HG02970 (cell line): Measurements from ENCODE around the gene HOXD9.

Experiments
- ATAC-seq: cut with Tn5 transposase; IDR thresholded peaks from one replicate; pipeline ENCODE4 v1.9.1; 2021; ENCODE audit warnings: mild to moderate bottlenecking, moderate library complexity, moderate number of reproducible peaks; ENCODE audit not compliant: unreplicated experiment, low FRiP score

HOXD9 gene

DNA sequence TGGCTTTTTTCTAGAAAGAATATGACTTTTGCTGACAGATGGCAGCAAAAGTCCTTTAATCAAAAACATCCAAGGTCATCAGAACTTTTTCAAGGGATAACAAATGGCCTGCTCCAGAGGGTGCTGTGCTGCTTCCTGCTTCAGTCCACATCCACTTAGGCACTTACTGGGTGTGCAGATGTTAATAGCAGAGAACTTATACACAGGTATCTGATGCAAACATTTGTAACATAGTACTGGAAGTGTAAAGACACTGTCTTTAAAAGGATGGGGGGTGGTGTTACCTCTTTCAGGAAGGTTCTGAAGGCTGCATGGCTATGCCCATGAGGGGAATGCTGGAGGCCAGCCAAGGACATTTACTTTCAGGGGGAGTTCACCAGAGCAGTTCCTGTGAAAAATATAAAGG is 12.5 kb downstream of the HOXD9 start:
- no peak for ATAC-seq

DNA sequence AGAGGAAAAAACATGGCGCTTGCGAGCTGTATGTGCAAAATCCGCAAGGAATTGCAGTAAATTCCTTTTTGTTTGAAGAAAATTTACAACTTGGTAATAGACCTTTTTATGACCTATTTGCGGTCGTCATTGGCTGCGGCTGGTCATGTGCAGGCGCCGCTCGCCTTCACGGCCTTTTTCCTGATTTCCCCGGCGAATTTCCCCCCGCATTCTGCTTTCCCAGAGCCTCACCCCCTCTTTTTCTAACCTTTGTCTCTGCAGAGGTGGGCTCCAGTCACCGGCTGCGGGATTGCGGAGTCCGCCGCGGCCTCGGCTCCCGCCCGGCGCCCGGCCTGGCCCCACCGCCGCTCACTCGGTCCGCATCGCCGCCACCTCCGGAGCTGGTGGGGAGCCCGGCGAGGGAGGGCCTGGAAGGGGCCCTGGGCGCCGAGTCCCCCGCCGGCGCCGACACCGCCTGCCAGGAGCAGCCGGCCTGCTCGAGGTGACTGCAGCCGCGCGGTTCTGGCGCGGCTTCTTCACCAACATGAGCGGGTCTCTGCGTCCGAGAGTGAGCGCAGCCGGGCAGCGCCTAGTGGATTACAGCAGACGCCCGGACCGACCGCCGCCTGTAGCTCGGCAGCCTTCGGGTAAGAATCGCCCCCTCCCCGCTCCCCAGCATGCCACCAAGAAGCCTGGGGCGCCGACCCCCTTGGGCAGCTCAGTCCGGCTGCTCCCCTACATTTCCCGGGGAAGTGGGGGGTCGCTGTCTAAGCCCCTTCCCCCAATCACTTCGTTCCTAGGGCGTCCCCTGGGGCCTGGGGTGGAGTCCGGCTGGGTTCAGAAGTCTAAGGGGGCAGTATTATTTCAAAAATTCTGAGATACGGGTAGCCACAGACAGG is 14.1 kb downstream of the HOXD9 start:
- no peak for ATAC-seq

DNA sequence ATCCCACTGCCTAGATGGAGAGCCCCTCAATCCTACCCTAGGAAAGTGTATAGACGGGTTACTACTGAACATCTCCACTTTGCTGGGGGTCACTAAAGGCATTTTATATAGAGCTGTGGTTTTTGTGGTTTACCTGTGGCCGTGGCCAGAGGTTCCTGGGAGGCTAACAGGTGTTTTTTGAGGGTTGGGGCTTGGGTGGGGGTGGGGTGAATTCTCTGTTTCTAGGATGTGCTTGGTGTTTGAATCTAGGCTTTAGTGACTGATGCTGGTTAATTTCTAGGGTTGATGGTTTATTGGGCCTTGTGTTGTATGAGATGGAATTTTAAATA is 14.7 kb downstream of the HOXD9 start:
- no peak for ATAC-seq

DNA sequence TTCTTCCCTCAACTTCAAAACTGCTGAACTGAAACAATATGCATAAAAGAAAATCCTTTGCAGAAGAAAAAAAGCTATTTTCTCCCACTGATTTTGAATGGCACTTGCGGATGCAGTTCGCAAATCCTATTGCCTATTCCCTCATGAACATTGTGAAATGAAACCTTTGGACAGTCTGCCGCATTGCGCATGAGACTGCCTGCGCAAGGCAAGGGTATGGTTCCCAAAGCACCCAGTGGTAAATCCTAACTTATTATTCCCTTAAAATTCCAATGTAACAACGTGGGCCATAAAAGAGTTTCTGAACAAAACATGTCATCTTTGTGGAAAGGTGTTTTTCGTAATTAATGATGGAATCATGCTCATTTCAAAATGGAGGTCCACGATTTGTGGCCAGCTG is 15.4 kb downstream of the HOXD9 start:
- no peak for ATAC-seq

DNA sequence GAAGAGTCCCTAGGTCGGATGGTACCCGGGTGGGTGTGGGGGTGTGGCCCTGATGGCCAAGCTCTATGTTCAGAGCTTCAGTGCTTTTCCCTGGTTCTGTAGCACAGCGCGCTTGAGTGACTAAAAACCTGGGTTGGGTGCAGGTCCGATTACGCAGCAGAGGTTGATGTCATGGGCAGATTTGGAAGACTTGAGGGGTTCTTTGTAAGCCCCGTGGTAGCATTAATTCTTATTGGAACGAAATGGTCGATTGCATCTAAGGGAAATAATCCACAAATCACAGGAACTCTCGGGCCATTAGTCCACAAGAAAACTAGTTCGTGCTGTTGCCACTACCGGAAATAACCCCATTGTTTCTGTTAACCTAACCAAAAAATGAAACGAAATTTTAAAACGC is 16.0 kb downstream of the HOXD9 start:
- ATAC-seq, result no peak

DNA sequence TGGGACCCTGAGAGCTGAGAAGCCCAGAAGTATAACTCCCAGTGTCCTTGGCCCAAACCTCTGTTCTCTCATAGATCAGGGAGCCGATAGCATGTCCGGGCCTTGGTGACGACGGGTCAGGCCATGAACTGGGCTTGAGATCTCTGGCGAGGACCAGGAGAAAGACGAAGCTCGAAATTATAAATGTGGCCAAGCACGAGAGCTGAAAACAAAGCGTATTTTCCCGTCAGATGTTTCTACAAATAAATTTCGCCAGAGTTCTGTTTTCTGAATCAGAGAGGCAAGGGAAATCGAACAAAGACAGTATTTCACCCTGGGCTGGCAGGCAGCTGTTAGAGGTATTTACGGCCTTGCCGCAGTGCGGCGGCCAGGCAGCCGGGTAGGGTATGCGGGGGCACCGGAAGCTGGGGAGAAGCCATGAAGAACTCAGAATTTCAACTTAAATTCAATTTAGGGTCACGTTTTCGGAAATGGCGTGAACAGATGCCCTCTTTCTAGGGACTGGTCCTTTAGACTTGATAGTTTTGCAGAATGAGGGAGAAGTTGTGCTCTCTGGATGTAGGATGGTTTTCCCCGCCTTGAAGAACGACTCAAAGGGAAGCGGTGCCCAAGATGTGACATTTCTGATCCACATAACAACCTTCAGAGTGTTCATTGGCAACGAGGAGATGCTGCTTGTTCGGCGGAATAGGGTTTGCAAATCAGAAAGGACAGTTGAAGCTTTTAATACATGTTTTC is 16.6 kb downstream of the HOXD9 start:
- ATAC-seq, result no peak

DNA sequence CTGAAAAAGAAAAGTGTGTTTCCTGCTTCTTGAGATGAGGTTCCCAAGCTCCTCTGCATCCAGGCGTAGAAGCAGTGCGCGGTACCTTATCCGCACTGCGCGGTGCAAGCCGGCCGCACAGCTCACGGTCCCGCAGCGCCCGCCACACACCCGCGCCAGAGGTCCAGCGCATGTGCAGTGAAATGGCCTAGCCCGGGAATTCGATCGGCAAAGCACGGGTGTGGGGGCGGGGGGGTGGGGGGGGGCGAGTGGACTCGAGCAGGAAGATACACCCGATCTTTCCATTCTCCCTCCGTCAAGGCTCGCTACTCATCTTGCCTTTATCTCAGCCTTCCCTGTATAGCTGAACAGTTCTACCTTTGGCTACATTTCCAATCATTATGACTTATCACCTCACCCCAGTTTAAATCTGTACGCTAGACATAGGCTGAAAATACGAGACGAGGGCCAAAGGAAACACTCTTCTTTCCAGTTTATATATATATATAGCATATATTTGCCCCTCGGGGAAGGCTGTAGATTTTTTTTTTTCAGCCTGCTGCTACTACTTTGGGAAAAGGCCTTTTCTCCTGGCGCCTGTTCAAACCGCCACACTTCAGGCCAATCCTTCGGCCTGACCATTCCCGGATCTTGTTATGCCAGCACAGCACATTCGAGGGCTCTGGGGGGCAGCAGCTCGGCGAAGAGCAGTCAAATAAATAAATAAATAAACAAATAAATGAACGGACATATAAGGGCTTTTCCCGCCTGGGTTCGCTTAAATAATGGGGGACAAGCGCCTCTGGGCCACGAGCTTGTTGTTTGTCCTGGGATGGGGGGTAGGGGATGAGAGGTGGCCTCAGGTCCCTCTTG is 17.4 kb downstream of the HOXD9 start:
- no peak for ATAC-seq

DNA sequence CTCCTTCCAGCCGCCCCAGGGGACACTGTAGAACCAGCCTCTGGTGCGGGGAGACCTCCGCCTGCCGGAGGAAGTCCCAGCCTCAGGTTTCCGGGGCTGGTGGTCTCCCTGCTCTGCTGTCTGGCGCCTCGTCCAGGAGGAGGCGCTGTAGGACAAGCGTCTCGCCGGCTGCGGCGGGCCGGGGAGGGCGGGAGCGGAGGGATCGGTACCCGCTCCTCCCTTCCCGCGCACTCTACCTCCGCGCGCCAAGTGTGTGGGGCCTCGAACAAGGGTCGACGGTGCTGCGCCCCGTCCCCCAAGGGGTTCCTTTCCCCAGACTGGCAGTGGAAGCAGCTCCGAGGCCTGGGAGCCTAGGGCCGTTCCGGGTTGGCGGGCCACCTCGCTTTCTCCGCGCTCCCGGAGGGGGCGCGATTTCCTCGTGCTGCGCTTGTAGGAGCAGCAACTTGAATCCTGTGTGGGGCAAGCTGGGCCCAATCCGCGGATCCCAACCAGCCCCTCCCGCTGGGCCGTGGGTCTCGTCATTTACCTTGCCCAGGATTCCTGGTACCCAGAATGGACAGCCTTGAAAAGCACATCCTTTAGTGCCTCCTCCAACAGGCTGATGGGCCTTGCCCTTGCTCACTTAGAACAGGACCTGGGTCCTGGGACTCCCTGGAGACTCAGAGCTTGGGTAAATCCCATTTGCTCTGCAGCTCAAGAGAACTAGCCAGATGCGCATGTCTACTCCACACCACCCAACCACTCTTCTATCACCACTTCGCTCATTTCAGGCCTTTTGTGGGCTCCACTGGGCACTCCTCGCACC is 18.2 kb downstream of the HOXD9 start:
- peak; percentile 93 for ATAC-seq

DNA sequence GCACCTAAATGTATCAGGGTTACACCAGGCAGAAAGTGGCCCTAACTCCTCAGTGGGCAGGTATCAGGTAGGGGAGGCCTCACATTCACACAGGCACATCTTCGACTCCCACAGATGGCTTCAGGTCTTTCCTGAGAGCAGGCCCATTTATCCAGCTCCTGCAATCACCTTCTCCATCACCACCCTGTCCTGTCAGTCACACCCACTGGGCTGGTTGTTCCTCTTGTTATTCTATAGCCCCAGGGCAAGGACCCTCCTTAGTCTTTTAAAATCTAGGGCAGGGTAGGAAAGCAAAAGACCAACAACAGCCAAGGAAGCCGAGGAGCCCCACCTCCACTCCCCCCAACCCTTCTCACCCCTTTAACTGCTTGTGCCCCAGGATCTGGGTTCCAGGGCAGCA is 19.8 kb downstream of the HOXD9 start:
- ATAC-seq, result no peak

DNA sequence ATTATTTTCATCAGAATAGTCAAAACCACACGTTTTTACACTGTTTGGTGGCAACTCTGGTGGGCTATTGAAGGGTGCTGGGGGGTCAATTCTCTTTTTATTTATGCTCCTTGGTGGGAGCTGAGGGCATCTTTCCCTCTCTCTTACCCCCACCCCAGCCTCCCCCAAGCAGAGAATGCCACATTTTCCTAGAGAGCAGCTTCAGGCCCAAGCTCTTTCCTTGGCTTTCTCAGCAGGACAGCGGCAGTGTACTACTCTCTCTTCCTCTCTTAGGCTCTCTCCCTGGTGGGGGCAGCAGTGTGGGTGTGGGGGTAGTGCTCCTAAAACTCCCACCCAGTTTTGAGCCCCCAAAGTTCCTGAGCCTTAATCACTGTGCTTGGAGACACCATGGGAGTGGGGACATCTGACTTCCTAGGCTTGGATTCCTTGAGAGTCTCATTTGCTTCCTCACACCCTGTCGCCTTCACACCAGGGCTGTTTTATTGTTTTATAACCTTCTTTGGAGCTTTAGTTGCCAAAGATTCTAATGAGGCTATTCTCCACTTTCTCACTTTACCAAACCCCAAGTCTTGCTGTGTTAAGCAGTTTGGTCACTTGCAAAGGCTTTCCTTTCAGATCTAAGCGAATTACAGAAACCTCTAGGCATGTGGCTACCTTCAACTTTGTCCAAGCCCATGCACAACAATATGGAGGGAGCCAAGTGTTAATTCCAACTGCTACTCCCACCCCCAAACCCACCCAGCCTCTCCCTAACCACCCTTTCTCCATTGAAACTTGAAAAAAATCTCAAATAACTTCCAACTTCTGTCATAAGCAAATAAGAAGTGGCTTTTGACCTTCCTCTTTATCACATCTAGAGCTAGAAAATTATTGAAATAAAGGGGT is 22.8 kb downstream of the HOXD9 start:
- ATAC-seq, result no peak

DNA sequence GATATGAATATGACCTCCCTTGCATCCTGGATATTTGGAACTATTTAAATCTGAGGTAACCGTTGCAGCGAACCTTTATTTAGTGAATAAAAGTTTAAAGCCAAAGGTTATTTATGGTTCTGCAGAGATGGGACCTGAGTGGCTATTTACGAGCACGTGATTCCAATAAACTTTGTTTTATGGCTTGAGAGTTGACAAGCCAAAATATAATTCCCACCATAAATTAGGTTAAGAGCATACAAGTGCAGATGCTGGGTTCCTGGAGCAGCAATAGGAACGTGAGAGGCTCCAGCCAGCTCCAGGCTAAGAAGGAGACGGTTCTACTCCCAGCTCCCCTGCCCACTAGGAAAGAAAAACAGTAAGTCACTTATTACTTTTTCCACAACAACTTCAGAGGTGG is 23.6 kb downstream of the HOXD9 start:
- ATAC-seq, result no peak

DNA sequence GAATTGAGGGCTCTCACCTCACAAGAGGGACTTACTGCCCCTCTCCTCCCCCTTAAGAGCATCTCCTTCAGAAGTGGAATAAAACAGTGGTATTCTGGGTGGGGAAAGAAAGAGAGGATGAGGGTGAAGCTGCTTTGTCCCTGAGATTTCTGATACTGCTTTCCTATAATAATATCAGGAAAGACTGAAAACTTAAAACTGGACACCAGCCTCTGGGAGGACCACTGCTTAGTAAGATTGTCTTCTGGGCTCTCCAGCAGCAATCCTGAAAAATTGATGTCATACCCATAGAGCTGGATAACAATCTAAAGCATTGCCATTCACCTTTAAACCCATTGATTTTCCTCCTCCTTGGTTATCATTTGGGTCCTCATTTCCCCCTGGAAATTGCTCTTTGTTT is 24.1 kb downstream of the HOXD9 start:
- no peak for ATAC-seq

DNA sequence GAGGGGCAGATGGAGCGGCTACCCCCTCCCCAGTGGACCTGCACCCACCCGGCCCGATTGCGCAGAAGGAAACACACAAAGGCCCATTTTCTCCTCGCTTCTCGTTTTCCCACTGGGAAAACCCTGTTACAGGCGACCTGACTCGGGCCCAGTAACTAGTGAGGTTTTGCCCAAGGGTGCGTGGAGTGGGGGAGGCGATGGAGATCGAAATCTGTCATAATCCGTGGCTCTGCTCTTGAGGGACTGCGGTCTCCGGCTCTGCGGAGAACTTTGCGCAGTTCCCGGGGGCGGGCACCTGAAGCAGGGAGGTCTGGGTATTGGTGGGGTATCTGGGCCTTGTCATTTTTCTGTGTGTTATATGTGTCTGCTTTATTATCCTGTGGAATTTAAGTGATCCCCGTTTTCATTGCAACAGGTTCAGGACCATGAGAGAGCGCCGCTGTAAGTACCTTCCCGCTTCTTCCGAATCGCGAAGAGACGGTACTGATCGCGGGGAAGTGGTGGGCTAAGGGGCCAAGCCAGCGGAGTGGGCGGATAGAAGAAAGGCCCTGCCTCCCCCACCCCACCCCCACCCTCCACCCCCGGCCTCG is 24.8 kb downstream of the HOXD9 start:
- ATAC-seq, result no peak

DNA sequence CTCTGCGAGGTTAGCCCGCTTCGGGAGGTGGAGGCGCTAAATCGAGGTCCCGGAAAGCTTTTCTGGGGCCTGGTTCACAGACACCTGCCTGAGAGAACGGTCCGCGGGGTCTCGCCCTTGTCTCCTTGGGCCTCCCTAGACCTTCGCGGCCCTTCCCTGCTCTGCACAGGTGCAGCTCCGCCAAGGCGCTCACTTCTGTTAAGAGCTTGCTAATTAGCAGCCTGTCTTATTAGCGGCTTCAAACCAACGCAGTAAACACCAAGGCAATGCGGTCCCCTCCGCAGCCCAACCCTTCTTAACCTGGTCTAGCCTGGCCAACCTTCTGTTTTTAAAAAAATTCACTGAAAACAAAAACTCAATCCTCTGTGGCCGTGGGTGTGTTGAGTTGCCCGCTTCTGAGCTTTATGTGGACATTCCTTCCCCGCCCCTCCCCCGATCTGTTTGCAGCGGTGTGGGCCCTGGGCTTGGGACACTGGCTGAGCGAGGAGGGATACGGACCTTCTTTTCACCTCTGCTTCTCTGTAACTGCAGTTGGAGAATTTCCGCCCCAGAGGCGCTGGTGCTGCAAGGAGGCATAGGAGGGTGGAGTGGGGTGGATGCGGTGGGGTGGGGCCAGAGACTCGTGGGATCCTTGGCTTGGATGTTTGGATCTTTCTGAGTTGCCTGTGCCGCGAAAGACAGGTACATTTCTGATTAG is 25.4 kb downstream of the HOXD9 start:
- no peak for ATAC-seq

DNA sequence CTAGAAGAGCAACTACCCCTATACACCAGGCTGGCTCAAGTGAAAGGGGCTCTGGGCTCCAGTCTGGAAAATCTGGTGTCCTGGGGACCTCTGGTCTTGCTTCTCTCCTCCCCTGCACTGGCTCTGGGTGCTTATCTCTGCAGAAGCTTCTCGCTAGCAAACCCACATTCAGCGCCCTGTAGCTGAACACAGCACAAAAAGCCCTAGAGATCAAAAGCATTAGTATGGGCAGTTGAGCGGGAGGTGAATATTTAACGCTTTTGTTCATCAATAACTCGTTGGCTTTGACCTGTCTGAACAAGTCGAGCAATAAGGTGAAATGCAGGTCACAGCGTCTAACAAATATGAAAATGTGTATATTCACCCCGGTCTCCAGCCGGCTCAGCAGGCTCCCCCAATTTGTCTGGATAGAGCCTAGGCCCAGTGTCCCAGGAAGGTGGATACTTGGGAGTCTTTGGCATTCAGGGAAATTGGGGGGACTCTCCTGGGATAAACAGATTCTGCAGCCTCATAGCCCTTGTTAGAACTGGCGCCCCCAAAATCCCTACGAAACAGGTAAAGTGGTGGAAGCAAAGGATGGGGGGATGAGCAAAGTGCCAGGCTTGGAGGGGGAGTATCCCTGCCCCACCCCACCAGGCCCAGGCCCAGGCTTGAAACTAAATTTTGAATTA is 26.4 kb downstream of the HOXD9 start:
- ATAC-seq, result no peak

DNA sequence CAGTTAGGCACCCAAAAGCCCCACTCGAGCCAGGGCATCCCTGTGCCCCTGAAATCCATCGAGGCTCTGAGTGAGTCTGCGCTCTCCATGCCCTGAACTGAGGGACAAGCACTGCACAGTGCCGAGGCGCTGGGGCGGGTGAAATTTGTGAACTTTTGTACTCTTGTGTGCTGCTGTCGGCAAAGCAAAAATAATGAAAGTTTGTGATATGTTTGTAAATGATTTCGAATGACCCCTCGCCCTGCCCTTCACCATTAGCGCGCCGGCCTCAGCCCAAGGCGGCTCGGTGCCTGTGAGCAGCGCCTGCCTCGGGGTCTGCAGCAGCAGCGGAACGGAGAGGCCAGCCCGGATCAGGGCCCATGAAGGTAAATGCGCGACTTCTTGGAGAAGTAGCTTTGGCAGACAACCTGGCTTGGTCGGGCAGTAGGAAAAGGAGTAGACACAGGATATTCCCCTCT is 27.0 kb downstream of the HOXD9 start:
- no peak for ATAC-seq

DNA sequence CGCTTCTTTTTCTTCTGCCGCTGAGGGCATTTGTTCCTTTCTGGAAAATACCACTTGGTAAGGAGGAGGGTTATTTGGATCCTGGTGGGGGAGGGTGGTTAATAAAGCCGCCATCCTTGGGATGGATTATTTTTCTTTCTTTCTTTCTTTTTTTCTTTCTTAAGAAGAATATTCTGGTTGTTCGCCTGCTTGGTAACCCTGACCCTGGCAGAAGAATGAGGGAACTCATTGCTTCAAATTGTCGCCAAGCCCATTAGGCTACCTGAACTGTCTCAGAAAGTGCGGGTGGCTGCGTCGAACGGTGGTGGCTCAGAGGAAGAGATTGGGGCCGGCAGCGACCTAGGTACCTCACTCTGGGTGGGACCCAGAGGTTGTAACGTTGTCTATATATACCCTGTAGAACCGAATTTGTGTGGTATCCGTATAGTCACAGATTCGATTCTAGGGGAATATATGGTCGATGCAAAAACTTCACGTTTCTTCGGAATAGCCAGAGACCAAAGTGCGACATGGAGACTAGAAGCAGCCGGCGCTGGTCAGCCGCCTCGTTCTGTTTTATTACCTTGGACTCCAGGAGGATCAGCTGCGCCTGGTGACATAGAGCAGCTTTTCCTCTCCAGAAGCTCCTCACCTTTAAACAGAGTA is 27.5 kb downstream of the HOXD9 start:
- no peak for ATAC-seq
